WTC11 (cell line): ENCODE data around the gene WDR45.

Experiments
- FOXJ3 ChIP-seq: sonication (generic); formaldehyde crosslinking; IDR thresholded peaks from 2 replicates; pipeline ENCODE4 v1.9.0; 2021; ENCODE audit warnings: missing genetic modification reagents, mild to moderate bottlenecking, borderline replicate concordance
- JUN ChIP-seq: sonication (generic); formaldehyde crosslinking; IDR thresholded peaks from 2 replicates; pipeline ENCODE4 v1.8.0; 2023; ENCODE audit warnings: mild to moderate bottlenecking, missing genetic modification reagents
- MLX ChIP-seq: sonication (generic); formaldehyde crosslinking; IDR thresholded peaks from 2 replicates; pipeline ENCODE4 v1.8.1; 2023; ENCODE audit warnings: mild to moderate bottlenecking, missing genetic modification reagents, moderate library complexity
- NR1H2 ChIP-seq: sonication (generic); formaldehyde crosslinking; IDR thresholded peaks from 2 replicates; pipeline ENCODE4 v1.9.0; 2021; ENCODE audit warnings: mild to moderate bottlenecking, moderate library complexity, missing genetic modification reagents
- SP1 ChIP-seq: sonication (generic); formaldehyde crosslinking; conservative IDR thresholded peaks from 2 replicates; pipeline ENCODE4 v1.8.1; 2022; ENCODE audit warnings: missing genetic modification reagents
- ZNF138 ChIP-seq: sonication (generic); formaldehyde crosslinking; conservative IDR thresholded peaks from 2 replicates; pipeline ENCODE4 v1.8.1; 2022; ENCODE audit warnings: mild to moderate bottlenecking, moderate library complexity, missing genetic modification reagents
- ZNF423 ChIP-seq: fragments of 250-450 bp; sonication (Bioruptor Pico); IDR thresholded peaks from 2 replicates; pipeline ENCODE4 v2.1.2; 2022; ENCODE audit warnings: mild to moderate bottlenecking, moderate library complexity
- TF ChIP-seq, protein P1 (sequence below): fragments of 200-600 bp; IDR thresholded peaks from 2 replicates; pipeline ENCODE4 v1.8.0; 2022; ENCODE audit warnings: antibody characterized with exemption
- TF ChIP-seq, protein P2 (sequence below): sonication (generic); formaldehyde crosslinking; IDR thresholded peaks from 2 replicates; pipeline ENCODE4 v1.8.0; 2022; ENCODE audit warnings: mild to moderate bottlenecking, missing genetic modification reagents

GRCh38 chrX:49053223-49054072 is 26.2 kb downstream of the WDR45 start:
- TF ChIP-seq ZNF423 (no peak), SP1 (CRISPR knock-in tag) (peak; percentile 59), FOXJ3 (CRISPR knock-in tag) (no peak), MLX (CRISPR knock-in tag) (no peak), NR1H2 (CRISPR knock-in tag) (no peak), ZNF138 (CRISPR knock-in tag) (no peak), JUN (CRISPR knock-in tag) (no peak)
- TF ChIP-seq, protein P1, sequence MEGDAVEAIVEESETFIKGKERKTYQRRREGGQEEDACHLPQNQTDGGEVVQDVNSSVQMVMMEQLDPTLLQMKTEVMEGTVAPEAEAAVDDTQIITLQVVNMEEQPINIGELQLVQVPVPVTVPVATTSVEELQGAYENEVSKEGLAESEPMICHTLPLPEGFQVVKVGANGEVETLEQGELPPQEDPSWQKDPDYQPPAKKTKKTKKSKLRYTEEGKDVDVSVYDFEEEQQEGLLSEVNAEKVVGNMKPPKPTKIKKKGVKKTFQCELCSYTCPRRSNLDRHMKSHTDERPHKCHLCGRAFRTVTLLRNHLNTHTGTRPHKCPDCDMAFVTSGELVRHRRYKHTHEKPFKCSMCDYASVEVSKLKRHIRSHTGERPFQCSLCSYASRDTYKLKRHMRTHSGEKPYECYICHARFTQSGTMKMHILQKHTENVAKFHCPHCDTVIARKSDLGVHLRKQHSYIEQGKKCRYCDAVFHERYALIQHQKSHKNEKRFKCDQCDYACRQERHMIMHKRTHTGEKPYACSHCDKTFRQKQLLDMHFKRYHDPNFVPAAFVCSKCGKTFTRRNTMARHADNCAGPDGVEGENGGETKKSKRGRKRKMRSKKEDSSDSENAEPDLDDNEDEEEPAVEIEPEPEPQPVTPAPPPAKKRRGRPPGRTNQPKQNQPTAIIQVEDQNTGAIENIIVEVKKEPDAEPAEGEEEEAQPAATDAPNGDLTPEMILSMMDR: no peak
- TF ChIP-seq, protein P2, sequence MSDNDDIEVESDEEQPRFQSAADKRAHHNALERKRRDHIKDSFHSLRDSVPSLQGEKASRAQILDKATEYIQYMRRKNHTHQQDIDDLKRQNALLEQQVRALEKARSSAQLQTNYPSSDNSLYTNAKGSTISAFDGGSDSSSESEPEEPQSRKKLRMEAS (CRISPR knock-in tag): peak; percentile 39; the same call in 1 of the 2 replicates
